Astrocyte of the cerebellum (primary cell): ENCODE data around the gene PA2G4.

Experiments
- DNase-seq: peaks from one replicate; pipeline ENCODE4 v3.0.0-alpha.2; 2011; ENCODE audit warnings: low read depth
- H3K4me3 ChIP-seq: 2 replicates; pipeline ENCODE4 v1.5.1; 2011; ENCODE audit warnings: mild to moderate bottlenecking, low read depth, low read length, moderate library complexity
- CTCF ChIP-seq: IDR thresholded peaks from 2 replicates; pipeline ENCODE4 v1.5.1; 2012; ENCODE audit warnings: low read length, low read depth, moderate library complexity, mild to moderate bottlenecking; ENCODE audit errors: missing control alignments
- in situ Hi-C: cut with HindIII; loops from 2 replicates; pipeline ENCODE4 v1.10.0; 2017; ENCODE audit warnings: low sequenced_read_pairs

The PA2G4 gene

DNA sequence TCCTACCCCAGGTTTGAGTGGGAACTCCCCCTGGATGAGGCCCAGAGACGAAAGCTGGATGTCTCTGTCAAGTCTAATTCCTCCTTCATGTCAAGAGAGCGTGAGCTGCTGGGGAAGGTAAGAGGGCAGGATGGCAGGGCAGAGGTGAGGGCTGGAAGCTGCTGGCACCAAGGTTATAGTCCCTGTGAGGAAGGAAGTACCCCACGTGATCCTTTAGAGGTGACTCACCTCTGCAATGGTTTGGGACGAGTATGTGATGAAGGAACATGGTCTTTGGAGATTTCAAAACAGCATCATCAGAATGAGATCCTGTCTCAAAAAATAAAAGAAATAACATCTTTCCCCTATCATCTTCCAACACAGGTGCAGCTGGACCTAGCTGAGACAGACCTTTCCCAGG, 38.9 kb downstream of the PA2G4 start:
- TF ChIP-seq CTCF, result no peak
- no peak for DNase-seq
- no peak overlapping the region for H3K4me3 ChIP-seq
- in situ Hi-C loops, result no loop called here

DNA sequence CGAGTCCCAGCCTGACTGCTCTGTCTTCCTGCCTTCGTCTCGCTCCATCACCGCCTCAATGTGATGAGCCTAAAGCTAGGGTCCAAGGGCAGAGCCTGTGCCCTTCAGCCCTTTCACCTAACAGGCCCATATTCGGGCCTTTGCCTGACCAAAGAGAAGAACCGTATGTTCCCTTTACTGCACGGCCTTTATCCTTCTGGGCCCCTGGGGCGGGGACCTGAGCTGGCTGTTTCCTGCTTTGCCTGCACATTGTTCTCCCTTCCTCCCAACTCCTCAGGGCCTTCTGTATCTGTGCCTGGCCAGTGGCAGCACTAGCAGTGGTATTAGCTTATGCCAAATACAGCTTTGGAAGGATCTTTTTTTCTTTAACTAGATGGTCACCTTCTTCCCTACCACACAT, 39.5 kb downstream of the PA2G4 start:
- in situ Hi-C loops, result no loop called here
- no peak for DNase-seq
- no peak for TF ChIP-seq CTCF
- H3K4me3 ChIP-seq, result no peak overlapping the region

- in situ Hi-C loops, result no loop called here
- DNase-seq, result no peak
- H3K4me3 ChIP-seq, result no peak overlapping the region
- no peak for TF ChIP-seq CTCF
Observed at GRCh38 chr12:56145217-56145616, 40.9 kb downstream of the PA2G4 start.

DNA sequence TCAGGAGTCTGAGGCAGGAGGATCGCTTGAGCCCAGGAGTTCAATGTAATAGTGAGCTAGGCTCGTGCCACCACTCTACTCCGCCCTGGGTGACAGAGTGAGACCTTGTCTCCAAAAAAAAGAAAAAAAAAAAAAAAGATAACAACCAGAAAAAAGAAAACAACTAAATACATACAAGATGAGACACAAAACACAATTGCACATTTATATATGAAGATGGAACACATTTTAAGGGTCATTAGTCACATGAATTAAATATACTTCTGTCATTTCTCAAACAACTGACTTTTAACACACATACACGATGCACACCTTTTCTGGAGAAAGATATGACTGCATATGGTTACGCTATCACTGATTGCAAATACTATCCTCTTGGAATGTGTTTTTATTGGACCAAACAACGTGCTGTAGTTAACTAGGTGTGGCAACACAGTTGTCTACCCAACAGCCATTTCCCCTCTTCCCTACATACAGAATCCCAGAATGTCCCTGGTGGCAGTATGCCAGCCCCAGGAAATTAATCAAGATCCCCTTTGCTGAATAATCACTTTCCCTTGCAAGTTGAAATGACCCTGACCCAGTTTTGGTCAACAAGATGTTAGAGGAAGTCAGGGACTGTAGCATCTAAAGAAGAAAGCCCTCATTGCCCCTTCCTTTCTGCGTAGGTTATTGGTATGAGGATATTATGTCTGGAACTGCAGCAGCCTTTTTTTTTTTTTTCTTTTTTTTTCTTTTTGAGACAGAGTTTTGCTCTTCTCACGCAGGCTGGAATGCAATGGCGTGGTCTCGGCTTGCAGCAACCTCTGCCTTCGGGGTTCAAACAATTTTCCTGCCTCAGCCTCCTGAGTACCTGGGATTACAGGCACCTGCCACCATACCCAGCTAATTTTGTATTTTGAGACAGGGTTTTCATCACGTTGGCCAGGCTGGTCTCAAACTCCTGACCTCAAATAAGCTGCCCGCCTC, 42.4 kb downstream of the PA2G4 start:
- TF ChIP-seq CTCF, result no peak
- in situ Hi-C loops, result no loop called here
- no peak overlapping the region for H3K4me3 ChIP-seq
- DNase-seq, result no peak

DNA sequence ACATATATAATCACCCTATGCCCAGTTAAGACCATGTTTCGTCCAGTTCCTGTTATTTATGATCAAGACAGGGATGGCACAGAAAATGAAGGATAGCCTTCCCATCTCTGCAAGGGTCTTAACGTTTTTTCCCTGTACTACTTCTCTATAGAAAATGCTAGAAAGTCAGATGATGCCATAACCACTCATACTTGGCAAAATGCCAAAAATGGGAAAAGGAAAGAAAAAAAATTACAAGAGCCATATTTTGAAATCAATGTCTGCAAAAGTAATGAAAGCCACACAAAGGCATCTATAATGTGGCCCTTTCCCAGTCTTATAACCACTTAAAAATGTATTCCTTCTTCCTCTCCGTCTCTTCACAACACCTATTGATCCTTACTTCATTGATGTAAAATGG, 46.2 kb downstream of the PA2G4 start:
- H3K4me3 ChIP-seq, result no peak overlapping the region
- peak; percentile 35 for DNase-seq
- no peak for TF ChIP-seq CTCF
- in situ Hi-C loops, result no loop called here

DNA sequence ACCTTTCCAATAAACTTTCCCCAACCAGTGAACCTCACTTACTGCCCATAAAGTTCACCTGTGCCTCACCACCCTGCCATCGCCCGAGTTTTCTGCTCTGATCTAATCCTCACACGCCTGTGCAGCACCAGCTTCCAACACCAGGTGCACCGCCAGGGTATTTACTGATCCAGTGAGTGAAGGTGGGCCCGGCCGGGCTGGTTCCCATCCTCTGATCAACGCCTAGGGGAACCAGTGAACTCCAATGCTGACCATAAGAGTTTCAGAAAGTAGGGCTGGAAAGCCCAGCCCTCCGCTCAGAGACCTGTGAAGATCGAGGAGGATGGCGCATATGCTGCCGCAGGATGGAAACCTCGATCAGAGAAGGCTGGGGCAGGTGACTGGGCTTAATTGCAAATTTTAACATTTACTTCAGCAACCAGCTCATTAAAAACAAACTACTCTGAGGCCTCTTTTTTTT, 47.3 kb downstream of the PA2G4 start:
- in situ Hi-C loops, result no loop called here
- no peak for DNase-seq
- TF ChIP-seq CTCF, result peak; percentile 50
- H3K4me3 ChIP-seq, result peak overlapping the region; percentile 75
